ENCODE data around the gene CLDND1. TPM values are rescaled to one million over a fixed set of nuclear protein-coding genes. Genes with fewer than 3 reads are reported as not detected.

CLDND1 gene
- polyA plus RNA-seq, 1 experiment, result 73.8 TPM

- ChIA-PET POLR2A (no interaction called here), CTCF (no interaction called here)
- H3K4me3 ChIP-seq (ENCODE audit: low read depth, low read length), result no peak overlapping the region
- no peak for DNase-seq (ENCODE audit: low read depth)
- no peaks in the 10 kb centered on the region; the same call in 1 of the 2 replicates for H3K27me3 ChIP-seq (ENCODE audit: control insufficient read depth, insufficient read depth, low read length)
- H3K36me3 ChIP-seq (ENCODE audit: control insufficient read depth, insufficient read depth, low read length), result no peaks in the 10 kb centered on the region
- TF ChIP-seq CTCF (IDR thresholded peaks at IDR 0.05; ENCODE audit: insufficient read depth, low read depth, low read length), result no peak
Measured at GRCh38 chr3:98525494-98525893, 2.8 kb upstream of the CLDND1 start.

- DNase-seq (ENCODE audit: low read depth), result no peak
- ChIA-PET POLR2A (no interaction called here), CTCF (no interaction called here)
- Histone ChIP-seq H3K4me3 (ENCODE audit: low read depth, low read length) (peak overlapping the region; percentile 70), H3K36me3 (ENCODE audit: control insufficient read depth, insufficient read depth, low read length) (no peaks in the 10 kb centered on the region), H3K27me3 (ENCODE audit: control insufficient read depth, insufficient read depth, low read length) (no peaks in the 10 kb centered on the region)
- no peak for TF ChIP-seq CTCF (IDR thresholded peaks at IDR 0.05; ENCODE audit: insufficient read depth, low read depth, low read length)
Measured at GRCh38 chr3:98521897-98522543, 682 bp downstream of the CLDND1 start.

DNA sequence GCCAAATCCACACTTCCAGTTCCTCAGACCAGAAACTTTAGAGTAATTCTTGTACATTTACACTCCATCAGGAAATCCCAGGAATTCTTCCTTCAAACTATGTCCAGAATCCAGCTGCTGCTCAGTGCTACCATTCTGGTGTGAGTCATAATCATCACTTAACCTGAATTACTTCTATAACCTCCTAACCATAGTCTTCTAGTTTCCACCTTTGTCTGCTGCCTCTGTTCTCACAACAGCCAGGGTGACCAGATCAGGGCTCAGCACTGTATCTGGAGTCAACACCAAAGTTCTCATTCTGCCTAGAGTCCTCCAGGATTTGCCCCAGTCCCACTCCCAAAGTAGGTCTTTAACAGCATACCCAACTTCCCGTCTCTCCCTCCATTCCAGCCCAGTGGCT lies 3.4 kb downstream of the CLDND1 start:
- no peaks in the 10 kb centered on the region for H3K27me3 ChIP-seq (ENCODE audit: control insufficient read depth, insufficient read depth, low read length)
- CTCF ChIA-PET, result interaction anchor here (1.1 kb wide), 1 partner anchor 11 kb away, joined by 3 read pairs; no protein-coding TSS in a partner anchor
- no peak overlapping the region for H3K4me3 ChIP-seq (ENCODE audit: low read depth, low read length)
- DNase-seq (ENCODE audit: low read depth), result no peak
- H3K36me3 ChIP-seq (ENCODE audit: control insufficient read depth, insufficient read depth, low read length), result no peaks in the 10 kb centered on the region
- TF ChIP-seq CTCF (IDR thresholded peaks at IDR 0.05; ENCODE audit: insufficient read depth, low read depth, low read length), result no peak
- POLR2A ChIA-PET, result no interaction called here

GRCh38 chr3:98518816-98519215 lies 3.9 kb downstream of the CLDND1 start:
- DNase-seq (ENCODE audit: low read depth), result no peak
- ChIA-PET POLR2A (no interaction called here), CTCF (interaction anchor here (1.1 kb wide), 1 partner anchor 11 kb away, joined by 3 read pairs; no protein-coding TSS in a partner anchor)
- Histone ChIP-seq H3K4me3 (ENCODE audit: low read depth, low read length) (no peak overlapping the region), H3K36me3 (ENCODE audit: control insufficient read depth, insufficient read depth, low read length) (no peaks in the 10 kb centered on the region), H3K27me3 (ENCODE audit: control insufficient read depth, insufficient read depth, low read length) (no peaks in the 10 kb centered on the region)
- no peak for TF ChIP-seq CTCF (IDR thresholded peaks at IDR 0.05; ENCODE audit: insufficient read depth, low read depth, low read length)

DNA sequence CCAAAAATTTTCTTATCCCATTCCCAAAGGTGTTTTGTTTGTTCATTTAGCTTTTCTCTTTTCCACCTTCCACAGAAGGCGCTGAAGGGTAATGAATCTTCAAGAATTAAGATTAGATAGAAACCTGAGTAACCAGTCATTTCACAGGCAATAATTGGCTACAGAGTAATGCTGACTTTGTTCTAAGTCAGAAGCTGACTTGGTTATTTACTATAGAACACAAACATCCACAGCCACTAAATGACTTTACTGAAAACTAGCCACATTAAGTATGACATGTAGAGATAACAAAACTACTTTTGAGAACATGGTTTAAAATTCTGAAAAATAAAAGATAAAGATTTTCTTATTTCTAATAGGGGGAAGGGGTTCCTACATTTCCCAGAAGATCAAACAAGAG lies 7.8 kb downstream of the CLDND1 start:
- TF ChIP-seq CTCF (IDR thresholded peaks at IDR 0.05; ENCODE audit: insufficient read depth, low read depth, low read length), result no peak

More for the DNA sequence above, 7.8 kb downstream of the CLDND1 start:
- no peak for DNase-seq (ENCODE audit: low read depth)
- CTCF ChIA-PET, result no interaction called here
- Histone ChIP-seq H3K4me3 (ENCODE audit: low read depth, low read length) (no peak overlapping the region), H3K27me3 (ENCODE audit: control insufficient read depth, insufficient read depth, low read length) (no peaks in the 10 kb centered on the region), H3K36me3 (ENCODE audit: control insufficient read depth, insufficient read depth, low read length) (no peaks in the 10 kb centered on the region)
- POLR2A ChIA-PET, result no interaction called here

All from BJ (cell line).